Endodermal cell (in vitro differentiated cells): ENCODE results near the gene CECR2. TPM values are rescaled to one million over a fixed set of nuclear protein-coding genes. Genes with fewer than 3 reads are reported as not detected.

ENCODE experiments used
- DNase-seq: peaks from one replicate; pipeline ENCODE4 v3.0.0-alpha.2; 2017
- H3K27ac ChIP-seq: 2 replicates; pipeline ENCODE4 v1.5.1; 2013; ENCODE audit warnings: mild to moderate bottlenecking, low read depth, low read length, moderate library complexity
- H3K27me3 ChIP-seq: 2 replicates; pipeline ENCODE4 v1.6.1; 2013; ENCODE audit warnings: mild to moderate bottlenecking, low read length, moderate library complexity; ENCODE audit not compliant: insufficient read depth, control insufficient read depth, poor library complexity, severe bottlenecking
- H3K36me3 ChIP-seq: 2 replicates; pipeline ENCODE4 v1.7.0; 2013; ENCODE audit warnings: mild to moderate bottlenecking, low read length, moderate library complexity; ENCODE audit not compliant: control insufficient read depth, insufficient read depth
- H3K4me1 ChIP-seq: one replicate; pipeline ENCODE4 v1.7.0; 2013; ENCODE audit warnings: low read length; ENCODE audit not compliant: control insufficient read depth, insufficient read depth
- H3K4me3 ChIP-seq: 2 replicates; pipeline ENCODE4 v1.5.1; 2013; ENCODE audit warnings: mild to moderate bottlenecking, low read length, moderate library complexity
- H3K9ac ChIP-seq: 2 replicates; pipeline ENCODE4 v1.6.1; 2013; ENCODE audit warnings: mild to moderate bottlenecking, low read length, moderate library complexity; ENCODE audit not compliant: poor library complexity, severe bottlenecking; ENCODE audit errors: extremely low read depth
- H3K9me3 ChIP-seq: 2 replicates; pipeline ENCODE4 v1.6.1; 2013; ENCODE audit warnings: mild to moderate bottlenecking, low read length, moderate library complexity; ENCODE audit not compliant: control insufficient read depth
- H3K27ac Mint-ChIP-seq: 2 replicates; pipeline ENCODE4 v1.8.0; 2020; ENCODE audit warnings: mixed read lengths
- H3K27me3 Mint-ChIP-seq: 2 replicates; pipeline ENCODE4 v1.8.0; 2021; ENCODE audit warnings: mild to moderate bottlenecking, mixed read lengths; ENCODE audit not compliant: insufficient read depth
- H3K36me3 Mint-ChIP-seq: 2 replicates; pipeline ENCODE4 v1.8.0; 2020; ENCODE audit warnings: low read depth, mixed read lengths
- H3K4me1 Mint-ChIP-seq: 2 replicates; pipeline ENCODE4 v1.8.0; 2020; ENCODE audit warnings: mixed read lengths
- H3K4me3 Mint-ChIP-seq: 2 replicates; pipeline ENCODE4 v1.8.0; 2020; ENCODE audit warnings: mild to moderate bottlenecking, moderate library complexity, mixed read lengths
- H3K9me3 Mint-ChIP-seq: 2 replicates; pipeline ENCODE4 v1.8.0; 2020; ENCODE audit warnings: mild to moderate bottlenecking, mixed read lengths
- WGBS, 2 experiments: methylation state at CpG; one replicate each; pipeline versions ENCODE4 v1.1.5 to v1.1.7; 2013; ENCODE audit warnings: missing lambda C conversion rate in 2 of 2, mixed read lengths in 1 of 2; ENCODE audit not compliant: insufficient coverage in 1 of 2, insufficient read length in 1 of 2; 5-methylcytosine and 5-hydroxymethylcytosine counted together
- total RNA-seq, 2 donors: library from RNA; stranded (reverse); fragmentation: NEBNext Ultra II Directional in 1 of 2; extraction: Animal tissue kit (Norgen Biotek cat#: 25700) in 1 of 2; gene quantifications; 2 replicates in 1 of 2; 3 replicates in 1 of 2; pipeline ENCODE4 v1.2.1, GENCODE V29; 2021
- TF ChIP-seq, protein P1 (sequence below): fragments of 200-600 bp; sonication (generic); conservative IDR thresholded peaks from 2 replicates; pipeline ENCODE4 v1.5.0; 2021; ENCODE audit warnings: antibody characterized with exemption, mild to moderate bottlenecking

CECR2 gene
- total RNA-seq, 2 donors from 2014 or later: 98.9 to 105 TPM

DNA sequence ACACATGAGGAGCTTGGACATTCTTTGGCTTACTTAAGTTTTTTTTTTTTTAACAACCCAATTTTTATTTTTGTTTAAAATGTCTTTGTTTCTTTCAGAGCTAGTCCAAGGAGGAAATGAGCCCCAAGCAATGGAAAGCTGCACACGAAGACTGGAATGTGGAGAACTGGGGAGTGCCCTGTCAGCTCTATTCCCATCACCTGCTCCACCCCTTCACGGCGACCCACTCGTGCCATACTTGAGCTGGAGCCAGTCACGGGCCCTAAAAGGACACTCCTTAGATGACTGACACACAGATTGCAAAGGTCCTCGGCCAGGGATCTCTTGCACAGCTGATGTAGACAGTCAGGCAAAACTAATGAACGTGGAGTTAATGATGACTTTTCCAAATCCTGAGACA is 183.5 kb downstream of the CECR2 start:
- no peaks in the 10 kb centered on the region for H3K4me1 ChIP-seq
- H3K4me3 Mint-ChIP-seq: no peak overlapping the region
- peaks cover 83% of the 10 kb centered on the region for H3K36me3 Mint-ChIP-seq
- TF ChIP-seq, protein P1, sequence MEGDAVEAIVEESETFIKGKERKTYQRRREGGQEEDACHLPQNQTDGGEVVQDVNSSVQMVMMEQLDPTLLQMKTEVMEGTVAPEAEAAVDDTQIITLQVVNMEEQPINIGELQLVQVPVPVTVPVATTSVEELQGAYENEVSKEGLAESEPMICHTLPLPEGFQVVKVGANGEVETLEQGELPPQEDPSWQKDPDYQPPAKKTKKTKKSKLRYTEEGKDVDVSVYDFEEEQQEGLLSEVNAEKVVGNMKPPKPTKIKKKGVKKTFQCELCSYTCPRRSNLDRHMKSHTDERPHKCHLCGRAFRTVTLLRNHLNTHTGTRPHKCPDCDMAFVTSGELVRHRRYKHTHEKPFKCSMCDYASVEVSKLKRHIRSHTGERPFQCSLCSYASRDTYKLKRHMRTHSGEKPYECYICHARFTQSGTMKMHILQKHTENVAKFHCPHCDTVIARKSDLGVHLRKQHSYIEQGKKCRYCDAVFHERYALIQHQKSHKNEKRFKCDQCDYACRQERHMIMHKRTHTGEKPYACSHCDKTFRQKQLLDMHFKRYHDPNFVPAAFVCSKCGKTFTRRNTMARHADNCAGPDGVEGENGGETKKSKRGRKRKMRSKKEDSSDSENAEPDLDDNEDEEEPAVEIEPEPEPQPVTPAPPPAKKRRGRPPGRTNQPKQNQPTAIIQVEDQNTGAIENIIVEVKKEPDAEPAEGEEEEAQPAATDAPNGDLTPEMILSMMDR: no peak
- H3K9ac ChIP-seq: no peak overlapping the region
- H3K36me3 ChIP-seq: peaks cover 91% of the 10 kb centered on the region
- H3K27ac ChIP-seq: no peak overlapping the region
- H3K9me3 Mint-ChIP-seq: no peaks in the 10 kb centered on the region
- H3K9me3 ChIP-seq: no peaks in the 10 kb centered on the region
- H3K27ac Mint-ChIP-seq: no peak overlapping the region
- H3K27me3 ChIP-seq: no peaks in the 10 kb centered on the region
- H3K27me3 Mint-ChIP-seq: no peaks in the 10 kb centered on the region
- no peak for DNase-seq
- H3K4me3 ChIP-seq: no peak overlapping the region
- WGBS, 2 experiments: 95% methylated on average over 7 of the region's 7 CpGs
- no peaks in the 10 kb centered on the region for H3K4me1 Mint-ChIP-seq

DNA sequence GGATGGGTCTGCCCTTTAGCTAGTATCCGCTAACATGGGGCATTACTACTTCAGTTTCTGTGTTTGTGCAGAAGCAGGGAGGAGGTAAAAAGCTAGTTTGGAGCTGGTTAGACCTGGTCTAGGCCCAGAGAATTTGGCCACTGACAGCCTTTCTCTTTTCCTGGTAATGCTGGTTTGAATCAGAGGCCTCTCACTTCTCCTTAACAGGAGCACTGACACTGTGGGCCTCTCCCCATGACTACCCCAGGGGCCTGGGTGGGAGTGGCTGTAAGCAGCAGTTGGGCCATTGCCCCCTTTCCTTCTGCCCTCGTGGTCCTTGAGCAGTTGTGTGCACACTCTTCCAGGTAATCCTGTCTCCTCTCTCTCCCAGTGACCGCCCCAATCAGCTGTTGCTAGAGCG is 185.6 kb downstream of the CECR2 start:
- DNase-seq: no peak
- H3K4me1 Mint-ChIP-seq: no peaks in the 10 kb centered on the region
- H3K9me3 Mint-ChIP-seq: peaks cover 13% of the 10 kb centered on the region
- peaks cover 12% of the 10 kb centered on the region for H3K9me3 ChIP-seq
- peaks cover 92% of the 10 kb centered on the region for H3K36me3 ChIP-seq
- no peaks in the 10 kb centered on the region for H3K27me3 Mint-ChIP-seq
- H3K4me3 ChIP-seq: no peak overlapping the region
- WGBS, 2 experiments: 95 to 100% methylated on average over 2 to 4 of the region's 4 CpGs
- no peak overlapping the region for H3K9ac ChIP-seq
- no peak overlapping the region for H3K27ac ChIP-seq
- no peak overlapping the region for H3K4me3 Mint-ChIP-seq
- H3K27me3 ChIP-seq: no peaks in the 10 kb centered on the region
- H3K27ac Mint-ChIP-seq: no peak overlapping the region
- TF ChIP-seq, protein P1: no peak
- no peaks in the 10 kb centered on the region for H3K4me1 ChIP-seq
- H3K36me3 Mint-ChIP-seq: peaks cover 82% of the 10 kb centered on the region

DNA sequence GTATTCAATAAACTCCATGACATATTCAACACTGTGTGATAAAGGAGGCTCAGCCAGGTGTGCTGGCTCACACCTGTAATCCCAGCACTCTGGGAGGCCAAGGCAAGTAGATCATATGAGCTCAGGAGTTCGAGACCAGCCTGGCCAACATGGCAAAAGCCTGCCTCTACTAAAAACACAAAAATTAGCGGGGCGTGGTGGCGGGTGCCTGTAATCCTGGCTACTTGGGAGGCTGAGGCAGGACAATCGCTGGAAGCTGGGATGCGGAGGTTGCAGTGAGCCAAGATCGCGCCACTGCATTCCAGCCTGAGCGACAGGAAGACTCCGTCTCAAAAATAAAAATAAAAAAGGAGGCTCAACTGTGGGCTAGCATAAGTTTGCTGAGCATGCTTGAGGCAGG is 189.9 kb downstream of the CECR2 start:
- TF ChIP-seq, protein P1: no peak
- peaks cover 19% of the 10 kb centered on the region for H3K9me3 ChIP-seq
- no peaks in the 10 kb centered on the region for H3K4me1 ChIP-seq
- peaks cover 68% of the 10 kb centered on the region for H3K36me3 Mint-ChIP-seq
- peaks cover 55% of the 10 kb centered on the region for H3K36me3 ChIP-seq
- H3K27me3 Mint-ChIP-seq: no peaks in the 10 kb centered on the region
- DNase-seq: no peak
- H3K4me3 ChIP-seq: no peak overlapping the region
- H3K27ac ChIP-seq: no peak overlapping the region
- H3K4me3 Mint-ChIP-seq: no peak overlapping the region
- H3K9ac ChIP-seq: no peak overlapping the region
- 93 to 95% methylated on average over 10 of the region's 10 CpGs for WGBS, 2 experiments
- H3K9me3 Mint-ChIP-seq: peaks cover 23% of the 10 kb centered on the region
- no peak overlapping the region for H3K27ac Mint-ChIP-seq
- H3K27me3 ChIP-seq: no peaks in the 10 kb centered on the region
- H3K4me1 Mint-ChIP-seq: peaks cover 14% of the 10 kb centered on the region
